Esophagus (tissue), 2 donors: ENCODE data around the gene PREPL. TPM values are rescaled to one million over a fixed set of nuclear protein-coding genes. Genes with fewer than 3 reads are reported as not detected.

Source experiments
- H3K27ac ChIP-seq, 2 donors: one replicate each; pipeline ENCODE4 v1.5.1; 2013; ENCODE audit warnings: low read depth in 2 of 2, mild to moderate bottlenecking in 2 of 2, inconsistent platforms in 1 of 2, low read length in 1 of 2, moderate library complexity in 1 of 2
- H3K27me3 ChIP-seq, 2 donors: one replicate each; pipeline ENCODE4 v1.6.1; 2013; ENCODE audit warnings: low read length in 2 of 2, control low read depth in 1 of 2, mild to moderate bottlenecking in 1 of 2; ENCODE audit not compliant: insufficient read depth in 2 of 2, control insufficient read depth in 1 of 2
- H3K36me3 ChIP-seq, 2 donors: one replicate each; pipeline ENCODE4 v1.6.1; 2013; ENCODE audit warnings: low read length in 1 of 2; ENCODE audit not compliant: control insufficient read depth in 2 of 2, insufficient read depth in 2 of 2
- H3K4me1 ChIP-seq, 2 donors: one replicate each; pipeline ENCODE4 v1.6.1; 2013; ENCODE audit warnings: low read length in 1 of 2; ENCODE audit not compliant: control insufficient read depth in 2 of 2, insufficient read depth in 2 of 2
- H3K4me3 ChIP-seq, 2 donors: one replicate each; pipeline ENCODE4 v1.5.1; 2013; ENCODE audit warnings: low read length in 2 of 2, mild to moderate bottlenecking in 2 of 2, low read depth in 1 of 2, moderate library complexity in 1 of 2
- H3K9me3 ChIP-seq, 2 donors: one replicate each; pipeline ENCODE4 v1.6.1; 2013; ENCODE audit warnings: mild to moderate bottlenecking in 2 of 2, low read depth in 1 of 2, low read length in 1 of 2, moderate library complexity in 1 of 2; ENCODE audit not compliant: control insufficient read depth in 2 of 2, insufficient read depth in 1 of 2
- WGBS, 2 donors: extraction: QIAGEN DNeasy Blood & Tissue Kit; methylation state at CpG; one replicate each; pipeline ENCODE4 v1.1.7; 2013; 5-methylcytosine and 5-hydroxymethylcytosine counted together
- polyA plus RNA-seq, 2 donors: library from polyadenylated mRNA; stranded (reverse); fragments of 200-250 nt; gene quantifications; one replicate each; pipeline ENCODE4 v1.2.3, GENCODE V29; 2013
- donor health status: healthy with polysubstance abuse.
- donor health status: Bipolar disorder and iron deficiency.

PREPL gene
- polyA plus RNA-seq, 2 donors, result 4.2 to 8.4 TPM

GRCh38 chr2:44371445-44371844 lies 10.2 kb upstream of the PREPL start:
- no peaks in the 10 kb centered on the region for H3K27me3 ChIP-seq
- no peak overlapping the region for H3K27ac ChIP-seq
- H3K4me3 ChIP-seq, result no peak overlapping the region
- no peaks in the 10 kb centered on the region for H3K4me1 ChIP-seq
- H3K9me3 ChIP-seq, result no peaks in the 10 kb centered on the region
- no peaks in the 10 kb centered on the region for H3K36me3 ChIP-seq

DNA sequence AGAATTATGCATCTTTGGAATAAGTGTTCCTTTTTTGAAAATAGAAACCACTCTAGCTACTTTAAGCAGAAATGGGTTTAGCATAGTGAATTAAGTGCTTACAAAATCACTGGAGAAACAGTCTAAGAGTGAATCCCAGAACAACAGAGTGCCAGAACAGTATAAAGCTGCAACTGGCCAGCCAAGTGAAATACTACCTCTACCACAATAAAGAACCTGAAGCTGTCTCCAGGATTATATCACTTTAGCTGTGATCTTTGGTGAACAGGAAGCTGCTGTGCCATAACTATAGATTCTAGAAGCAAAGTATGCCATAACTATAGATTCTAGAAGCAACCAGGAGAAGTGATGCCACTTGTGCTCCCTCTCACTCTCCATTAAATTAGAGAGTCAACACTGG lies 8.1 kb upstream of the PREPL start:
- Histone ChIP-seq H3K27ac (no peak overlapping the region), H3K36me3 (no peaks in the 10 kb centered on the region), H3K4me3 (no peak overlapping the region), H3K4me1 (no peaks in the 10 kb centered on the region), H3K9me3 (no peaks in the 10 kb centered on the region), H3K27me3 (no peaks in the 10 kb centered on the region)

- Histone ChIP-seq H3K27me3 (no peaks in the 10 kb centered on the region), H3K9me3 (no peaks in the 10 kb centered on the region)
- WGBS, 2 donors, result 74 to 79% methylated on average over 1 of the region's 1 CpG
Observed at GRCh38 chr2:44367591-44367990, 6.3 kb upstream of the PREPL start.

GRCh38 chr2:44364604-44365003 lies 3.3 kb upstream of the PREPL start:
- Histone ChIP-seq H3K36me3 (no peaks in the 10 kb centered on the region), H3K9me3 (no peaks in the 10 kb centered on the region), H3K4me1 (no peaks in the 10 kb centered on the region), H3K27me3 (no peaks in the 10 kb centered on the region), H3K4me3 (no peak overlapping the region), H3K27ac (no peak overlapping the region)
- WGBS, 2 donors, result 92 to 96% methylated on average over 3 of the region's 3 CpGs

More at GRCh38 chr2:44367591-44367990, 6.3 kb upstream of the PREPL start:
- Histone ChIP-seq H3K4me3 (no peak overlapping the region), H3K27ac (no peak overlapping the region), H3K4me1 (no peaks in the 10 kb centered on the region), H3K36me3 (no peaks in the 10 kb centered on the region)

GRCh38 chr2:44362207-44363015 lies 1.1 kb upstream of the PREPL start:
- no peaks in the 10 kb centered on the region for H3K4me1 ChIP-seq
- H3K9me3 ChIP-seq, result no peaks in the 10 kb centered on the region
- H3K27ac ChIP-seq, result peak overlapping the region; percentile 87 to 93
- H3K27me3 ChIP-seq, result no peaks in the 10 kb centered on the region
- peak overlapping the region; percentile 85 to 99 for H3K4me3 ChIP-seq
- 0 to 1% methylated on average over 32 of the region's 32 CpGs for WGBS, 2 donors
- H3K36me3 ChIP-seq, result no peaks in the 10 kb centered on the region

DNA sequence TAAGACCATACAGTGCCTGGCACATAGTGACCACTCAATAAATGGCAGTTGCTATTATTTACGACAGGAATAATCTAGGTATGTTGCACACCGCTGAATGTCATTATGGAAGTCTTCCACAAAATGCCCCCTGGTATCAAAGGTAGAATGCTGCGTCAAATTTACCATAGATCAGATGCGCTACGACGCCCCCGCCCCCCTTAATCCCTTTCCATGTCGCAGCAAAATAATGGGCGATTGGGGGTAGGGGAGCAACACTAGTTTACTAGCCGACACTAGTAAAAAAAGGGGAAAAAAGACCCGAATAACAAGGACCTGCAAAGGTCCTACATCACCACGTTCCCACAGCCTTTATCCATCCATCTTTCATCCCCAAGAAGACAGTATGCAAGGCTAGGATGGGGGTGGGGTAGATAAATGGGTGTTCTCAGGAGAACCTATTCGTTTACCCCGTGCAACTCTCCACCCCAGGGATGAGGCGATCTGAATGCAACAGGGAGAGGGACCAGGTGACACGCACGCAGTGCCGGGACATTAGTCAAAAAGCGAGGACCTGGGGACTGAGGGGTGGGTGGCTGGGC lies 455 bp downstream of the PREPL start:
- Histone ChIP-seq H3K4me1 (no peaks in the 10 kb centered on the region), H3K27me3 (no peaks in the 10 kb centered on the region), H3K4me3 (peak overlapping the region; percentile 85 to 99), H3K27ac (peak overlapping the region; percentile 93 to 94), H3K36me3 (no peaks in the 10 kb centered on the region), H3K9me3 (no peaks in the 10 kb centered on the region)
- WGBS, 2 donors, result 3 to 4% methylated on average over 19 of the region's 19 CpGs

DNA sequence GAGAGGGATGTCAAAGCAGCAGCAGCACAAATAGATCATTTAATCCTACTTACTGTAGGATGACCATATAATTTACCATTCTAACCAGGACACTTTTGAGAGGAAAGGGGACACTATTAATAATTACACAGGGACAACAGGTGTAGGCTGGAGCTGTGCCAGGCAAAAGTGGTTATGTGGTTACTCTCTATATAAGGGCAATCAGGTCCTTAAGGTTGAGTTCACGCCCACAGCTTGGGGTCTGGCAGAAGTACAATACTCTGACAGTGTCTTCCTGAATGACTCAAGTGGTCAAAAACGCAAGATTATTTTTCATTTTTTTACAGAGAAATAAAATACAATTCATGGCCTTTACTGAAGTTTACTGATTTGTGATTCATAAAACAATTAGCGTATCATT lies 2.8 kb downstream of the PREPL start:
- WGBS, 2 donors, result 49 to 71% methylated on average over 3 of the region's 3 CpGs
- Histone ChIP-seq H3K36me3 (no peaks in the 10 kb centered on the region), H3K27ac (no peak overlapping the region), H3K27me3 (no peaks in the 10 kb centered on the region), H3K4me1 (no peaks in the 10 kb centered on the region), H3K4me3 (no peak overlapping the region), H3K9me3 (no peaks in the 10 kb centered on the region)

- Histone ChIP-seq H3K27ac (no peak overlapping the region), H3K4me3 (no peak overlapping the region), H3K36me3 (peaks cover 0 to 2% of the 10 kb centered on the region in 2 donors), H3K27me3 (no peaks in the 10 kb centered on the region), H3K9me3 (no peaks in the 10 kb centered on the region), H3K4me1 (no peaks in the 10 kb centered on the region)
- WGBS, 2 donors, result 89 to 90% methylated on average over 6 of the region's 6 CpGs
Observed at GRCh38 chr2:44354761-44355160, 6.5 kb downstream of the PREPL start.

DNA sequence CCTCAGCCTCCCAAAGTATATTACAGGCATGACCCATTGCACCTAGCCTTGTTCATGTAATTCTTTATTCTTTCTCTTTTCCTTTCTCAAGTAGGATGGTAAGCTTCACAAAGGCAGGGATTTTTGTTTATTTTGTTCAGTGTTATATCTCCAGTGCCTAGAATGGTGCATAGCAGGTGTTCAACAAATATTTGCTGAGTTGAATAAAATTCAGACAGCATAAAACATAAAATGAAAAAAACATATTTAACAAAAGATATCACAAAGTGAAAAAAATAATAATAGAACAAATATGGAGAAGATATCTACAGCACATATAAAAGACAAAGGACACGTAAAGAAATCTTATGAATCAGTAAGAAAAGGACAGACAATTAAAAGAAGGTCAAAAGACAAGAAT lies 8.8 kb downstream of the PREPL start:
- WGBS, 2 donors, result 90 to 98% methylated on average over 1 of the region's 1 CpG
- H3K9me3 ChIP-seq, result no peaks in the 10 kb centered on the region
- H3K4me1 ChIP-seq, result no peaks in the 10 kb centered on the region
- H3K4me3 ChIP-seq, result no peak overlapping the region
- no peaks in the 10 kb centered on the region for H3K27me3 ChIP-seq
- peaks cover 0 to 2% of the 10 kb centered on the region in 2 donors for H3K36me3 ChIP-seq
- H3K27ac ChIP-seq, result no peak overlapping the region

DNA sequence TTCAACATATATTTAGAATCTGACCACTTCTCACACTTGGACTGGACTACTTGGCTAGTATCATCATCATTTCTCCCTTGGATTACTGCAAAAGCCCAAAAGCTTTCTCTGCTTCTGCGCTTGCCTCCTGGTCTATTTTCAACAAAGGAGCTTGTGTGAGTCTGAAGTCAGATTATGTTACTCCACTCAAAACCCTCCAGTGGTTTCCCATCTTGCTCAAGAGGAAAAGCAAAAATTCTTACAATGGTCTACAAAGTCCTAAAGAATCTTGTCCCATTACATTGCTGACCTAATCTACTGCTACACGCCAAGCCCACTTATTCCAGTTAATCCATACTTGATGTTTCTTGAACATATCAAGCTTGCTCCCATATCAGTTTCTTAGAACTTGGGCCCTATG lies 9.6 kb downstream of the PREPL start:
- Histone ChIP-seq H3K27ac (no peak overlapping the region), H3K4me1 (no peaks in the 10 kb centered on the region)
- 84 to 85% methylated on average over 2 of the region's 2 CpGs for WGBS, 2 donors

More for the DNA sequence above, 9.6 kb downstream of the PREPL start:
- peaks cover 0 to 2% of the 10 kb centered on the region in 2 donors for H3K36me3 ChIP-seq
- H3K4me3 ChIP-seq, result no peak overlapping the region
- no peaks in the 10 kb centered on the region for H3K9me3 ChIP-seq
- no peaks in the 10 kb centered on the region for H3K27me3 ChIP-seq
